Epithelial cell of esophagus (primary cell): ENCODE data around the gene CENPX.
A peak's percentile ranks its signal among the peaks of the same experiment; 100 is the strongest.

Experiments
- DNase-seq: peaks from one replicate; pipeline ENCODE4 v3.0.0; 2010; ENCODE audit warnings: low read depth
- H3K4me3 ChIP-seq: 2 replicates; pipeline ENCODE4 v1.5.1; 2011; ENCODE audit warnings: mild to moderate bottlenecking, low read length, control low read depth
- CTCF ChIP-seq: IDR thresholded peaks from 2 replicates; pipeline ENCODE4 v1.5.1; 2011; ENCODE audit warnings: low read depth, mild to moderate bottlenecking, low read length, control low read depth, inconsistent platforms; ENCODE audit not compliant: insufficient read depth; ENCODE audit errors: missing control alignments

CENPX gene

GRCh38 chr17:81995463-81996231 lies 27.0 kb downstream of the CENPX start:
- no peak for TF ChIP-seq CTCF

GRCh38 chr17:81994593-81995462 lies 27.9 kb downstream of the CENPX start:
- TF ChIP-seq CTCF: no peak
- no peak for DNase-seq

More at GRCh38 chr17:81995463-81996231, 27.0 kb downstream of the CENPX start:
- DNase-seq: no peak
- H3K4me3 ChIP-seq: no peak overlapping the region

GRCh38 chr17:81993729-81994592 lies 28.7 kb downstream of the CENPX start:
- no peak for TF ChIP-seq CTCF
- no peak overlapping the region for H3K4me3 ChIP-seq
- DNase-seq: no peak

More at GRCh38 chr17:81994593-81995462, 27.9 kb downstream of the CENPX start:
- H3K4me3 ChIP-seq: no peak overlapping the region

- TF ChIP-seq CTCF: no peak
- H3K4me3 ChIP-seq: no peak overlapping the region
- no peak for DNase-seq
Observed at GRCh38 chr17:81992306-81993102, 30.2 kb downstream of the CENPX start.

- peak; percentile 80 for DNase-seq
- H3K4me3 ChIP-seq: no peak overlapping the region
- no peak for TF ChIP-seq CTCF
Observed at GRCh38 chr17:81991684-81992305, 30.9 kb downstream of the CENPX start.
